Spleen (tissue), 11 donors: ENCODE data around the gene CACNG7. TPM values are rescaled to one million over a fixed set of nuclear protein-coding genes. Genes with fewer than 3 reads are reported as not detected.

Source experiments
- DNase-seq: peaks from one replicate; pipeline ENCODE4 v3.0.0-alpha.2; 2020
- H3K27ac ChIP-seq, 8 donors: fragments of 200-600 bp; sonication (generic) in 7 of 8; 1 replicate in 4 of 8; 2 replicates in 4 of 8; pipeline versions ENCODE4 v1.5.0 to v1.8.0; 2016 to 2021; ENCODE audit warnings: inconsistent platforms in 4 of 8, mild to moderate bottlenecking in 4 of 8, moderate library complexity in 1 of 8
- H3K27me3 ChIP-seq, 7 donors: fragments of 200-600 bp; sonication (generic) in 6 of 7; replicated peaks in 1 of 7; 1 replicate in 4 of 7; 2 replicates in 3 of 7; pipeline versions ENCODE4 v1.5.0 to v1.8.0; 2016 to 2021; ENCODE audit warnings: inconsistent platforms in 3 of 7, mild to moderate bottlenecking in 1 of 7
- H3K36me3 ChIP-seq, 6 donors: fragments of 200-600 bp; sonication (generic) in 5 of 6; 1 replicate in 4 of 6; 2 replicates in 2 of 6; pipeline versions ENCODE4 v1.5.0 to v1.8.0; 2016 to 2021; ENCODE audit warnings: inconsistent platforms in 2 of 6
- H3K4me1 ChIP-seq, 6 donors: fragments of 200-600 bp; sonication (generic) in 5 of 6; 1 replicate in 3 of 6; 2 replicates in 3 of 6; pipeline versions ENCODE4 v1.5.0 to v1.8.0; 2016 to 2021; ENCODE audit warnings: inconsistent platforms in 3 of 6
- H3K4me3 ChIP-seq, 8 donors: fragments of 200-600 bp; sonication (generic) in 7 of 8; 1 replicate in 4 of 8; 2 replicates in 4 of 8; pipeline versions ENCODE4 v1.5.0 to v1.8.0; 2016 to 2021; ENCODE audit warnings: inconsistent platforms in 4 of 8, mild to moderate bottlenecking in 4 of 8, moderate library complexity in 2 of 8
- H3K9me3 ChIP-seq, 8 donors: fragments of 200-600 bp; sonication (generic) in 7 of 8; 1 replicate in 4 of 8; 2 replicates in 4 of 8; pipeline versions ENCODE4 v1.5.0 to v1.8.0; 2016 to 2021; ENCODE audit warnings: inconsistent platforms in 4 of 8
- POLR2A ChIP-seq, 3 donors: fragments of 450-650 bp; IDR thresholded peaks; one replicate each; pipeline ENCODE4 v1.5.1; 2017; ENCODE audit warnings: antibody characterized with exemption in 3 of 3, mild to moderate bottlenecking in 1 of 3
- POLR2AphosphoS5 ChIP-seq, 3 donors: sonication (generic); formaldehyde crosslinking; IDR thresholded peaks; one replicate each; pipeline ENCODE4 v1.5.1; 2017; ENCODE audit warnings: antibody characterized with exemption in 3 of 3
- WGBS, 5 donors: extraction: QIAGEN DNeasy Blood & Tissue Kit in 3 of 5; methylation state at CpG; one replicate each; pipeline versions ENCODE4 v1.1.5 to v1.1.7; 2013 to 2018; 5-methylcytosine and 5-hydroxymethylcytosine counted together
- intact Hi-C: fragments of 100-400 bp; cut with DNase I; formaldehyde crosslinking; loops from one replicate; pipeline ENCODE4 v1.15.0; 2023; ENCODE audit warnings: low total_unique reads
- polyA plus RNA-seq, 3 donors: library from polyadenylated mRNA; stranded (reverse); fragments of 200-250 nt; gene quantifications; one replicate each; pipeline ENCODE4 v1.2.1, GENCODE V29; 2013
- total RNA-seq, 7 donors: library from RNA; depleted of rRNA in 3 of 7; stranded (reverse); fragments of >200 nt in 3 of 7; fragmentation: NEBNext Ultra II Directional in 4 of 7; extraction: Animal tissue kit (Norgen Biotek cat#: 25700) in 4 of 7; gene quantifications; one replicate each; pipeline versions ENCODE4 v1.1.0 to v1.2.1, GENCODE V29; 2016 to 2021
- TF ChIP-seq, protein P1 (sequence below), 11 experiments: fragments of 200-600 bp in 7 of 11; fragments of 450-650 bp in 4 of 11; sonication (generic) in 4 of 11; IDR thresholded peaks in 8 of 11; conservative IDR thresholded peaks in 3 of 11; 1 replicate in 7 of 11; 2 replicates in 4 of 11; pipeline versions ENCODE4 v1.4.0 to v1.8.0; 2016 to 2021; ENCODE audit warnings: antibody characterized with exemption in 11 of 11, inconsistent platforms in 4 of 11, mild to moderate bottlenecking in 1 of 11
- donor health status: healthy with polysubstance abuse.
- donor health status: DM: no; HTN: no; CAD: no; lungs with moderate emphysema.
- donor health status: DM: no; HTN: no; CAD: no.
- donor health status: Bipolar disorder and iron deficiency.
- donor health status: healthy.
- donor health status: DM: no; HTN: no; CAD: no.
- donor health status: DM: yes; HTN: yes; CAD: no.

CACNG7 gene
- total and polyA plus RNA-seq, 10 donors, result not detected

DNA sequence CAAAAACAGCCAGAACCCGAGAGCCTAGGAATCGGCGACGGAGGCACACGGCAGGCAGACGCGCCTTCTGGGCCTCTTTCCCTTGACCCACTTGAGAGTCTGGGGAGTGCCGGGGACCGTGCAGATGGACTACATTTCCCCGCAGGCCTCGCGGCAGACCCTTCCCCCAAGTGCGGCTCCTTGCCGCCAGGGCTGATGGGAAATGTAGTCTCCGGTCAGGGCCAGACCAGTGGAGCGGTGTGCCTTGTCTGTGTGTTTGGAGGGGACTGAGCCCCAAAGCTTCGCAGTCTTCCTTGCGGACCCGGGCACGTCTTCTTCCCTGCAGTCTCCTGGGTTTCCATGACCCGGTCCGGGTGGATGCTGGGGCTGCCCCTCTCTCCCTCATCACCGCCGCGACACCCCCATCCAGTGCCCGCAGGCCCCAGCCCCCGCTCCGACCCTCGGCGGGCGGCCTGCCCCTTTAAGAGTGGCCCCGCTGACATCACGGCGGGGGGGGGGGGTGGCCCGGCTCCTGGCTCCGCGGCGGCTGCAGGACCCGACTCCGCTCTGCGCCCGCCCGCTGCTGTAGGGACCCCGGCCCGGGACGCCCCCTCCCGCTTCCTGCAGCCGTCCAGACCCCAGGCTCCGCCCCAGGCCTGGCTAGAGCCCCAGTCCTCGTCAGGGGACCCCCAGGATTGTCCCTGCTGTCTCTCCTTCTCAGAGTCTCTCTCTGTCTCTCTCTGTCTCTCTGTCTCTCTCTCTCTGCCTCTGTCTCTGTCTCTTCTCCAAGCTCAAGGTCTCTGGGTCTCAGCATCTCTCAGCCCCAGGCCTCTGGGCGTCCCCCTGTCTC, 758 bp upstream of the CACNG7 start:
- intact Hi-C loops, result loop anchor here (10.0 kb wide), 1 partner anchor 116 kb away; no protein-coding TSS in a partner anchor
- no peaks in the 10 kb centered on the region for H3K36me3 ChIP-seq
- peaks cover 0 to 4% (median 0%) of the 10 kb centered on the region in 8 donors for H3K9me3 ChIP-seq
- DNase-seq, result peak; percentile 80
- peaks cover 0 to 33% (median 22%) of the 10 kb centered on the region in 6 donors for H3K4me1 ChIP-seq
- no peak for TF ChIP-seq POLR2A (IDR thresholded peaks at IDR 0.05)
- TF ChIP-seq, protein P1, sequence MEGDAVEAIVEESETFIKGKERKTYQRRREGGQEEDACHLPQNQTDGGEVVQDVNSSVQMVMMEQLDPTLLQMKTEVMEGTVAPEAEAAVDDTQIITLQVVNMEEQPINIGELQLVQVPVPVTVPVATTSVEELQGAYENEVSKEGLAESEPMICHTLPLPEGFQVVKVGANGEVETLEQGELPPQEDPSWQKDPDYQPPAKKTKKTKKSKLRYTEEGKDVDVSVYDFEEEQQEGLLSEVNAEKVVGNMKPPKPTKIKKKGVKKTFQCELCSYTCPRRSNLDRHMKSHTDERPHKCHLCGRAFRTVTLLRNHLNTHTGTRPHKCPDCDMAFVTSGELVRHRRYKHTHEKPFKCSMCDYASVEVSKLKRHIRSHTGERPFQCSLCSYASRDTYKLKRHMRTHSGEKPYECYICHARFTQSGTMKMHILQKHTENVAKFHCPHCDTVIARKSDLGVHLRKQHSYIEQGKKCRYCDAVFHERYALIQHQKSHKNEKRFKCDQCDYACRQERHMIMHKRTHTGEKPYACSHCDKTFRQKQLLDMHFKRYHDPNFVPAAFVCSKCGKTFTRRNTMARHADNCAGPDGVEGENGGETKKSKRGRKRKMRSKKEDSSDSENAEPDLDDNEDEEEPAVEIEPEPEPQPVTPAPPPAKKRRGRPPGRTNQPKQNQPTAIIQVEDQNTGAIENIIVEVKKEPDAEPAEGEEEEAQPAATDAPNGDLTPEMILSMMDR (IDR thresholded peaks at IDR 0.05 in 8 of 11, conservative IDR thresholded peaks at IDR 0.05 in 3 of 11), result peak in 1 of 11 experiments; percentile 24
- H3K27ac ChIP-seq, result no peak overlapping the region
- H3K27me3 ChIP-seq, result peaks cover 0 to 99% (median 56%) of the 10 kb centered on the region in 7 donors
- WGBS, 5 donors, result 5 to 8% (median 6%) methylated on average over 21 to 51 of the region's 51 CpGs
- H3K4me3 ChIP-seq, result peak overlapping the region in 1 of 8 donors; percentile 30

DNA sequence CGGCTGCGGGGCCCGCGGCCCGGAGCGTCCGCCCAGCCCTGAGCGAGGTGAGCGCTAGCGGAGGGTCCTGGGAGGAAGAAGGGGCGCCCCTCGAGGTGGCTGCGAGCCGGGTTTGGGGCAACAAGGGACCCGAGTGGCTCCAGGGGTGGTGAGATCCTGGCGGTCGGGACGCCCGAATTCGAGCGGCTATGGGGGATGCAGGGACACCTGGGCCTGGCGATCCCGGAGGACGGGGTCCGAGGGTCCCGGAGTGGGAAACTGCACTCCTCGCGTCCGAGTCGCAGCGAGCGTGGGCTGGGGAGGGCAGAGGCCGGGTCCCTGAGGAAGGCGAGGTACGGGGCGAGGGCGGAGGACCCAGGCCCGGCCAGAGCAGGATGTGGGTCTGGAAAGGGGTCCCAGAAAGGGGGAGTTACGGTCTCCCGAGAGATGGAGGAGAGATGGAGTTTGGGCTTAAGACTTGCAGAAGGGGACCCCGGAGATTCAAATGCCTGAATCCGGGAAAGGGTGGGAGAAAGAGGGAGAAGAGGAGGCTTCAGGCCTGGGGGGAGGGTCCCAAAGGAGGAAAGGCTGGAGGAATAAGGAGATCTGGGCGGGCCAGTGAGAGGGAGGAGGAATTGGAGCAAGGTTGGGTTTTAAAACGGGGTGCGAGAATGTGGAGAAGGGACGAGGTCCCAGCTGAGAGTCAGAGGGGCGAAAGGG, 542 bp downstream of the CACNG7 start:
- no peak for DNase-seq
- intact Hi-C loops, result loop anchor here (10.0 kb wide), 1 partner anchor 115 kb away; no protein-coding TSS in a partner anchor
- Histone ChIP-seq H3K9me3 (peaks cover 0 to 4% (median 0%) of the 10 kb centered on the region in 8 donors), H3K36me3 (no peaks in the 10 kb centered on the region), H3K27ac (no peak overlapping the region), H3K4me1 (peaks cover 0 to 33% (median 22%) of the 10 kb centered on the region in 6 donors), H3K4me3 (no peak overlapping the region), H3K27me3 (peaks cover 0 to 99% (median 56%) of the 10 kb centered on the region in 7 donors)
- TF ChIP-seq POLR2AphosphoS5 (IDR thresholded peaks at IDR 0.05) (no peak), POLR2A (IDR thresholded peaks at IDR 0.05) (no peak)
- TF ChIP-seq, protein P1 (IDR thresholded peaks at IDR 0.05 in 8 of 11, conservative IDR thresholded peaks at IDR 0.05 in 3 of 11), result no peak
- 2 to 4% (median 3%) methylated on average over 35 to 47 of the region's 47 CpGs for WGBS, 5 donors

DNA sequence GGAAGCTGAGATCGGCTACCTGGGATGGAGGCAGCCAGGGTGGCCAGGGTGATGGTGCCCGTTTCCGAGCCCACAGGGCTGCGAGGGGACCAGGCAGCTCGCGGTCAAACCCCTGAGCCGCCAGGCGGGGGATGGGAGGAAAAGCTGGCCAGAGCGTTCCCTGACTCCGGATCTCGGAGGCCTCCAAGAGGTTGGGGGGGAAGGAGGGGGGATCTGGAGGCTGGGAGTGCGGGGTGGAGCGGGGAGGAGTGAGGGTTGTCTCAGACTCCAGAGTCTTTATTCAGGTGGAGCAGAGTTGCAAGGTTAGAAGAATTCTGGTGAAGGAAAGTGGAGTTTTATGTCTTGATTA, 1.1 kb downstream of the CACNG7 start:
- intact Hi-C loops, result no loop called here

More for the DNA sequence above, 1.1 kb downstream of the CACNG7 start:
- Histone ChIP-seq H3K27me3 (peaks cover 0 to 99% (median 56%) of the 10 kb centered on the region in 7 donors), H3K27ac (no peak overlapping the region), H3K36me3 (no peaks in the 10 kb centered on the region), H3K4me3 (no peak overlapping the region), H3K9me3 (peaks cover 0 to 4% (median 0%) of the 10 kb centered on the region in 8 donors), H3K4me1 (peaks cover 0 to 33% (median 22%) of the 10 kb centered on the region in 6 donors)
- 0 to 4% (median 2%) methylated on average over 13 of the region's 13 CpGs for WGBS, 5 donors
- no peak for DNase-seq
- TF ChIP-seq POLR2AphosphoS5 (IDR thresholded peaks at IDR 0.05) (no peak), POLR2A (IDR thresholded peaks at IDR 0.05) (no peak)
- TF ChIP-seq, protein P1 (IDR thresholded peaks at IDR 0.05 in 8 of 11, conservative IDR thresholded peaks at IDR 0.05 in 3 of 11), result no peak
